Lower lobe of right lung (tissue), 2 donors: ENCODE measurements around the gene SCLY. TPM values are rescaled to one million over a fixed set of nuclear protein-coding genes. Genes with fewer than 3 reads are reported as not detected.

Experiments used
- ATAC-seq, 2 donors: fragments of 200-7000 bp; cut with Tn5 transposase; one replicate each; pipeline ENCODE4 v1.9.1; 2020 to 2022; ENCODE audit warnings: mild to moderate bottlenecking in 2 of 2, moderate library complexity in 2 of 2
- DNase-seq: peaks from one replicate; pipeline ENCODE4 v3.0.0-alpha.2; 2020
- H3K27ac ChIP-seq: fragments of 200-600 bp; one replicate; pipeline ENCODE4 v1.8.0; 2022
- H3K27me3 ChIP-seq: fragments of 200-600 bp; one replicate; pipeline ENCODE4 v1.8.0; 2022; ENCODE audit warnings: low read depth
- H3K36me3 ChIP-seq: fragments of 200-600 bp; one replicate; pipeline ENCODE4 v1.8.0; 2022; ENCODE audit warnings: mild to moderate bottlenecking
- H3K4me1 ChIP-seq: fragments of 200-600 bp; one replicate; pipeline ENCODE4 v1.8.0; 2022
- H3K4me3 ChIP-seq: fragments of 200-600 bp; one replicate; pipeline ENCODE4 v1.8.0; 2022; ENCODE audit warnings: mild to moderate bottlenecking
- H3K9me3 ChIP-seq: fragments of 200-600 bp; one replicate; pipeline ENCODE4 v1.8.0; 2022
- intact Hi-C: fragments of 100-400 bp; cut with DNase I; formaldehyde crosslinking; loops from one replicate; pipeline ENCODE4 v1.11.0; 2022
- total RNA-seq: library from RNA; stranded (reverse); fragmentation: NEBNext Ultra II Directional; extraction: Animal tissue kit (Norgen Biotek cat#: 25700); gene quantifications from one replicate; pipeline ENCODE4 v1.2.1, GENCODE V29; 2021
- TF ChIP-seq, protein P1 (sequence below): fragments of 200-600 bp; IDR thresholded peaks from one replicate; pipeline ENCODE4 v1.8.0; 2022; ENCODE audit warnings: antibody characterized with exemption, mild to moderate bottlenecking
- donor health status: DM: no; HTN: yes; CAD: no; lungs with severe emphysema.

Gene SCLY
- total RNA-seq, 1 donor from 2014 or later: 12.4 TPM

DNA sequence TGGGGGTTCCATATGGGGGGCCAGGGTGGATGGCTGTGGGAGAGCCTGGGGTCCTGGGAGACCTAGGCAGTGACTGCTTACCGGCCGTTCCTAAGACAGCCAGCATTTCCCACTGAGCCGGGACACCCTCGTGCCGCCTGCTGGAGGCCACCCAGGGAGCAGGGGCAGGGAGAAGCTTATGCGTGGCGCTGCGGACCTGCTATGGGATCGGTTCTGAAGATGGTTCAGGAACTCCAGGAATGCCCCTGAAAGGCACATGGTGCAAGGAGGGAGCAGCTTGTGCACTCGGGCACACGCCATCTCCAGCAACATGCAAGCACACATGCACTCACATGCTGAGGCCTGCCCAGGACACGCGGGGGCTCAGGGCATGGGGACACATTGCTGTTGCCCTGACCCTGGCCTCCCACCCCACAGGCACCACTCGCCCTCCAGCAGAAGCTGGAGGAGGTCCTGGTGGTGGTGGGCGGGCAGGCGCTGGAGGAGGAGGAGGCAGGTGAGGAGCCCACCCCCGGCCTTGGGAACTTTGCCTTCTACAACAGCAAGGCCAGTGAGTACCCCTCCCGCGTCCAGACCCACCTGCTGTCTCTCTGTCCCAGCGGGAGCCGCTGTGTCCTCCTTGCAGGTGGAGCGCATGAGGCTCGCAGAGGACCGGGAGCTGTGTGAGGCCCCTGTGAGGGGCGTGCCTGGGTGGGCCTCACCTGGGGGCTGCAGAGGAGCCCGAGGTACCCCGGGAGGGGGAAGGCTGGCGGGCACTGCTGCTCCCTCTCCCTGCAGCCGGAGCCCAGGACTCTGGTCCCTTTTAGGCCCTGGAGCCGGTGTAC is 81.8 kb downstream of the SCLY start:
- intact Hi-C loops: no loop called here
- no peak overlapping the region for H3K4me3 ChIP-seq
- no peaks in the 10 kb centered on the region for H3K27me3 ChIP-seq
- no peaks in the 10 kb centered on the region for H3K36me3 ChIP-seq
- no peaks in the 10 kb centered on the region for H3K9me3 ChIP-seq
- DNase-seq (no peak), ATAC-seq (no peak)
- TF ChIP-seq, protein P1, sequence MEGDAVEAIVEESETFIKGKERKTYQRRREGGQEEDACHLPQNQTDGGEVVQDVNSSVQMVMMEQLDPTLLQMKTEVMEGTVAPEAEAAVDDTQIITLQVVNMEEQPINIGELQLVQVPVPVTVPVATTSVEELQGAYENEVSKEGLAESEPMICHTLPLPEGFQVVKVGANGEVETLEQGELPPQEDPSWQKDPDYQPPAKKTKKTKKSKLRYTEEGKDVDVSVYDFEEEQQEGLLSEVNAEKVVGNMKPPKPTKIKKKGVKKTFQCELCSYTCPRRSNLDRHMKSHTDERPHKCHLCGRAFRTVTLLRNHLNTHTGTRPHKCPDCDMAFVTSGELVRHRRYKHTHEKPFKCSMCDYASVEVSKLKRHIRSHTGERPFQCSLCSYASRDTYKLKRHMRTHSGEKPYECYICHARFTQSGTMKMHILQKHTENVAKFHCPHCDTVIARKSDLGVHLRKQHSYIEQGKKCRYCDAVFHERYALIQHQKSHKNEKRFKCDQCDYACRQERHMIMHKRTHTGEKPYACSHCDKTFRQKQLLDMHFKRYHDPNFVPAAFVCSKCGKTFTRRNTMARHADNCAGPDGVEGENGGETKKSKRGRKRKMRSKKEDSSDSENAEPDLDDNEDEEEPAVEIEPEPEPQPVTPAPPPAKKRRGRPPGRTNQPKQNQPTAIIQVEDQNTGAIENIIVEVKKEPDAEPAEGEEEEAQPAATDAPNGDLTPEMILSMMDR: no peak
- peaks cover 19% of the 10 kb centered on the region for H3K4me1 ChIP-seq
- no peak overlapping the region for H3K27ac ChIP-seq

- Histone ChIP-seq H3K27ac (no peak overlapping the region), H3K36me3 (no peaks in the 10 kb centered on the region), H3K9me3 (no peaks in the 10 kb centered on the region), H3K4me3 (no peak overlapping the region), H3K4me1 (peaks cover 15% of the 10 kb centered on the region), H3K27me3 (no peaks in the 10 kb centered on the region)
- ATAC-seq (no peak), DNase-seq (no peak)
- intact Hi-C loops: no loop called here
- TF ChIP-seq, protein P1: no peak
These were observed 82.6 kb downstream of the SCLY start for GRCh38 chr2:238143239-238143951.

DNA sequence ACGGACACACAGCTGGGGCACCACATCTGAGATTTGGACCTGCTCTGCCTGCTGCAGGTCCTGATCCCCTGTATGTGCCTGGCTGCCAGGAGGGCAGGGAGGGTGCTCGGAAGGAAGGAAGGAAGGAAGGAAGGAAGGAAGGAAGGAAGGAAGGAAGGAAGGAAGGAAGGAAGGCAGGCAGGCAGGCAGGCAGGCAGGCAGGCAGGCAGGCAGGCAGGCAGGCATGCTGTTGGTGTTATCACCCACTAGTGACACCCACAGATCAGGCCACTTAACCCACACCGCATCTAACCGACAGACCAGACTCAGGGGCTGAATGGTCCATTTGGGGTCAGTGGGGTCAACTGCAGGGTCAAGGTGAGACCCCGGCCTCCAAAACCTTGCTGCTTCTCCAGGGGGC is 83.5 kb downstream of the SCLY start:
- peaks cover 13% of the 10 kb centered on the region for H3K4me1 ChIP-seq
- TF ChIP-seq, protein P1: no peak
- H3K4me3 ChIP-seq: no peak overlapping the region
- no peaks in the 10 kb centered on the region for H3K36me3 ChIP-seq
- no peak overlapping the region for H3K27ac ChIP-seq
- intact Hi-C loops: no loop called here
- no peaks in the 10 kb centered on the region for H3K27me3 ChIP-seq
- ATAC-seq: no peak
- no peak for DNase-seq
- H3K9me3 ChIP-seq: no peaks in the 10 kb centered on the region

DNA sequence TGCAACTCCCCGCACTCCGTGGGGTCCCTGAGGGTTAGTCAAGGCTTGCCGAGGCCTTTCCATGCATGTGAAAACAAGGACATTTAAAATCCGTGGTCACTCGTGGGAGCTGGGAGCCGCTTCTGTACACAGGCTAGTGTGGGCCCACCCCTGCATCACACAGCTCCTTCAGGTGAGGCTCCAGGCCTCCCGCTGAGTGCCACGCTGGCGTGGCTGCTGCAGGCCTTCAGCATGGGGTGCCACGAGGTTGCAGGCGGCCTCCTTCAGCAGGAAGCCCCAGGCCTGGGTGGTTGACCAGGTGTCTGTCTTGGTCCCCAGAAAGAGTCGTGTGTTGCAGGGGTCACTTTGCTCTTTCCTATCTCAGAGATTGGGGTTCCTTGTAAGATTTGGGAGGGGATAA is 84.2 kb downstream of the SCLY start:
- no peak for ATAC-seq
- no peak for DNase-seq
- TF ChIP-seq, protein P1: no peak
- intact Hi-C loops: no loop called here
- peaks cover 13% of the 10 kb centered on the region for H3K4me1 ChIP-seq
- no peaks in the 10 kb centered on the region for H3K36me3 ChIP-seq
- H3K9me3 ChIP-seq: no peaks in the 10 kb centered on the region
- H3K4me3 ChIP-seq: no peak overlapping the region
- H3K27ac ChIP-seq: no peak overlapping the region
- H3K27me3 ChIP-seq: no peaks in the 10 kb centered on the region

DNA sequence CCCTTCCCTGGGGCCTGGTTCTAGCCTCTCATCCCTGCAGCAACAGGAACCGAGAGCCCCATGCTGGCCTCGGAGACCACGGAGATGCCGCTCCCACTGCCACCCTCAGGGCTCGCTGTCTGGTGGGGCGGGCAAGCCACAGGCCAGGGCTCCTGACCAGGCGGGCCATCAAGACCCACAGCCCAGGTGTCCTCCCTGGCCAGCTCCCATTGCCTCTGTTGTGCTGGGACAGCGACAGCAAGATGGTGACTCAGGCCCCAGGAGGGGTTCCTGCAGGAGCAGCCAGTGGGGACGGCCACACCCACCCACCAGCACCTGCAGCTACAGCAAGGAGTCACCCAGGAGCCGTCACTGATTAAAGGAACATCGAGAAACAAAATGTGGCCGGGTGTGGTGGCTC is 85.0 kb downstream of the SCLY start:
- Histone ChIP-seq H3K4me1 (peaks cover 13% of the 10 kb centered on the region), H3K36me3 (no peaks in the 10 kb centered on the region), H3K27me3 (no peaks in the 10 kb centered on the region), H3K27ac (no peak overlapping the region), H3K4me3 (no peak overlapping the region), H3K9me3 (no peaks in the 10 kb centered on the region)
- ATAC-seq (no peak), DNase-seq (no peak)
- intact Hi-C loops: no loop called here
- TF ChIP-seq, protein P1: no peak
